HG02840 (cell line): ENCODE measurements around the gene PLA2G1B.

Experiments used
- ATAC-seq: cut with Tn5 transposase; IDR thresholded peaks from one replicate; pipeline ENCODE4 v1.9.1; 2021; ENCODE audit warnings: mild to moderate bottlenecking, moderate library complexity, moderate number of reproducible peaks; ENCODE audit not compliant: unreplicated experiment, low FRiP score

PLA2G1B gene

DNA sequence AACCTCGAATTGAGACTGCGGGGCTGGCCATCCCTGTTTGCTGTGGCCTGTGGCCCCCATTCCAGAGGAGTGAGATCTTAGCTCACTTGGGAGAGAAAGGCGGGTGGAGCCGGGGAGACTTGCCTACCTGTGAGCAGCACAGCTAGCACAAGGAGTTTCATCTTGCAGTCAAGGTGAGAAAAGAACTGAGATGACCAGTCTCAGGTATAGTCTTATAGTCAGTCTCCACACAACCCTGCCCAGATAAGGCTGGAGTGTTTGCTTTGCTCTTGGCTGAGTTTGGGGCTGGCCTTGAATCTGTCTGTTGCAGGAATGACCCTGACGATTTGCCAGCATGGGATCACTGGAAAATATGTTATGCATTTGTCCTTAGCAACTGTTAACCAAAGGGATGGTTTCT lies at the start of gene PLA2G1B:
Gene PLA2G1B, minus strand, starts transcription at position 187 of the 400 bp plus-strand sequence. Its CDS starts 26 bp downstream, at position 161.
- ATAC-seq: no peak

DNA sequence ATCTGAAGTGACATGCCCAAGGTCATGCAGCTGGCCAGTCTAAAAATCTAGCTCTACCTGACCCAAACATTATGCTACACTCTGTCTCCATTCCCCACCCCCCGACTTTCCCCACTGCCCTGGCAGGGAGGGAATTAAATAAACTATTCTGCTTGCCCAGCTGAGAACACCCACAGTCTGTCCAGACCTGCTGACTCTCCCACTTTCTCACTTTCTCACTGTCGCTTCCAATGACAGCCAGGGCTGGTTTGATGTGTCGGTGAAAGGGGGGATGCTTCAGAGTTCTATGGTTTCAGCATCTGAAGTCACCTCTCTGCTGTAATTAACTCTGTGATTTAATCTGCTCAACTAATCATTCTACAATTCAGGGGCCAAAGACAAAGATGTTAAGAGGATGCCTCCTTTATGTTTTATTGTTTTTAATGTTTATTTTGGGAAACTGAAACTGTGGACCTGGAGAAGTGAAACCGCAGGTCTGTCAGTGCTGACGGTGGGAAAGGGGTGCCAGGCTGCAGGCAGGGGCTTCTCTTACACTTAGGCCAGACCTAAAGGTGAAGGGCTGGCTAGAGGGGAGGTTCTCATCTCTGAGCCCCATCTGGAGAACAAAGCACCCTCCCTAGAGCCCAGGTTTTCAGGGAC lies 49.5 kb upstream of the PLA2G1B start:
- no peak for ATAC-seq

GRCh38 chr12:120376416-120376815 lies 48.8 kb upstream of the PLA2G1B start:
- ATAC-seq: no peak

- no peak for ATAC-seq
Measured at GRCh38 chr12:120376009-120376408, 48.4 kb upstream of the PLA2G1B start.

DNA sequence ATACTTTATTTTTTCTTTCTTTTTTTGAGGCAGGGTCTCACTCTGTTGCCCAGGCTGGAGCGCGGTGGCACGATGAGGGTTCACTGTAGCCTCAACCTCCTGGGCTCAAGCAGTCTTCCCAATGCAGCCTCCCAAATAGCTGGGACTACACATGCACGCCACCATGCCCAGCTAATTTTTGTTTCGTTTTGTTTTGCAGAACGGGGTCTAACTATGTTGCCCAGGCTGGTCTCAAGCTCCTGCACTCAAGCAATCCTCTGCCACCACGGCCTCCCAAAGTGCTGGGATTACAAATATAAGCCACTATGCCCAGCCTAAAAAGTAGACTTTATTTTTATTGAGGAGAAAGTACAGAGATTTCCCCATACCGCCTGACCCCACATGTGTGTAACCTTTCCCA lies 46.1 kb upstream of the PLA2G1B start:
- no peak for ATAC-seq

DNA sequence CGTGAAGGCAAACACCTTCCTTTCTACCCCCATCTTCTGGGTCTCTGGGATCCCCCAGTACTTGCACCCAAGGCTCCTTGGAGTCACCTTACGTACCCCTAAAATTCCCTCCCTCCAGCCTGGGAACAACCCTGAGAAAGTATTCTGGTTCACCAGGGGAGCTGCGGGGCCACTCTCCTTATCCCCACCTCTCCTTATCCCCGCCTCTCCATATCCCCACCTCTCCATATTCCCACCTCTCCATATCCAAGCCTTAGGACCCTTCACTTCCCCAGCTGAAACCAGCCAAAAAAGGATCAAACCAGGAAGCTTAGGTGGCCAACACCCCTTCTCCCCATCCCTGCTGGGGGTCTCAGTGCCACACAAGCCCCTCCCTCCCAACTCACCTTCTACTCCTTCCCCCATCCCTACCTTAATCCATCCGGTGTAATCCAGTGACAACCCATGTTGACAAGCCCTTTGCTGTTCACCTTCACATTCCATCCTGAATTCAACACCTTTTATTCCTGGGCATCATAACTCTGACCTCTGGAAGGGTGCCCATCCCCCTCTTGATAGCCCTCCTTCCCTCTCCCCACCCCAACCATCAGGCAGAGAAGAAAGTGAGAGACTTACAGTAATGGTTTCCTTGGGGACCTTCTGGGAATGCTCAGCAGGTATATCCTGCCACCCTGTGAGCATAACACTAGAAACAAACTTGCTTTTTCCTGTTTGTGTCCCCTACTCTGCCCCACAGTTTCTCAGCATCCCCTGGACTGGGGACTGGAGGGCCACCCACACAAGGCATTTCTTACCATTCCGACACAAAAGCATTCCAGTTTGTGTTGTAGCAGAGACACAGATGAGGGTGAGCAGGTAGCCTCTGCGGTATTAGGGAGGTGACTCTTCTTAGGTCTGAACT lies 43.0 kb upstream of the PLA2G1B start:
- no peak for ATAC-seq

- ATAC-seq: no peak
Measured at GRCh38 chr12:120369603-120370342, 42.2 kb upstream of the PLA2G1B start.

- ATAC-seq: no peak
Measured at GRCh38 chr12:120368789-120369602, 41.4 kb upstream of the PLA2G1B start, which contains the start of gene MSI1. TSS of gene MSI1 (minus strand) at chr12:120369164. CDS start at chr12:120369091, 73 bp downstream.

DNA sequence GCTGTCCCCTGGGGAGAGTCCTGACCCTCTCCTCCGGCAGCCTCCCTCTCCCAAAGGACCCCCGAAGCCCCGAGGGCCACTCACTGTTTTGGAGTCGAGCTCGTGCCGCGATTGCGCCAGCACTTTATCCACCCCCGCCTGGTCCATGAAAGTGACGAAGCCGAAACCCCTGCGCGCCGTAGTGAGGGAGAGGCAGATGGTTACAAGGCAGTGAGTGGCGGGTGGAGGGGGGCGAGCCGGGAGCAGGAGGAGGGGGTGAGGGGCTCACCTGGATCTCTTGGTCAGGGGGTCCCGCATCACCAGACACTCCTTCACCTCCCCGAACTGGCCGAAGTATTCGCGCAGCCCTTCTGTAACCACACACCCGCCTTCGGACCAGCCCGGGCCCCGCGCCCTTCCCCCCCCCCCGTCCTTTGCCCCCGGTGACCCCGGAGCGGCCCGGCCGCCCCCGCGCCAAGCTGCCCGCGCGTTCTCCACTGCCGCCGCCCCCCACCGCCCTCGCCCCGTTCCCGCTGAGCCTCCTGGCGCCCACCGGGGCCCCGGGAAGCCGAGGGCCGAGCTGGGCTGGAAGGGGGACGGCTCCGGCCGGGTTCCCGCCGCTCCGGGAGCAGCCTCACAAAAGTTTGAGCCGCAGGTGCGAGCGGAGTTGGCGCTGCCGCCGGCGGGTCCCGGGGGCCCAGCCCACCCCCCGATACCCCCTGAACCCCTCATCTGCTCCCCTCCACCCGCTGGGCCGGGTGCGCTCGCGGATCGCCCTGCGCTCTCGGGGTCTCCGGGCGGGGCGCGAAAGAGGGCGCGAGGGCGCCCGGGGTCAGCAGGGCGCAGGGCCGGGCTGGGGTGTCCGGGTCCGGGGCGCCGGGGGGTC lies 40.6 kb upstream of the PLA2G1B start:
- no peak for ATAC-seq

GRCh38 chr12:120367233-120367923 lies 39.8 kb upstream of the PLA2G1B start:
- no peak for ATAC-seq

DNA sequence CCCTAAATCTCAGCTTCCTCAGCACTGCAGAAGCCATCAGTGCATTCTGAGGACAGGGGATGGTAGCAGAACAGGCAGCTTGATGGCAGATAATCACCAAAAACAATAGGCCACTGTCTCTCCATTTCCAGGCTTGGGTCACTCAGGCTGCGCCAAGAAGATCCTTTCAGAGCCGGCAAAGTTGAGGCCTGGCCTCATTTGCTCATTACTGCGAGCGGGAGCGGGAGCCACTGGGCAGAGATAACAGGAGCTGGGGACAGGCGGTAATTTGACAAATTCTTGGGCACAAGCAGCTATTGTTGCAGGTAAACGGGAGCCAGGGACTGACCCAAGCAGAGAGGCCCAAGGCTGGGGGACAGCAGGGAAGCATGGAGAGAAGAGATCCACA lies 39.3 kb upstream of the PLA2G1B start:
- no peak for ATAC-seq

GRCh38 chr12:120366341-120366705 lies 38.7 kb upstream of the PLA2G1B start:
- no peak for ATAC-seq

GRCh38 chr12:120365675-120366340 lies 38.2 kb upstream of the PLA2G1B start:
- ATAC-seq: no peak

- ATAC-seq: no peak
Measured at GRCh38 chr12:120364487-120364886, 36.9 kb upstream of the PLA2G1B start.

DNA sequence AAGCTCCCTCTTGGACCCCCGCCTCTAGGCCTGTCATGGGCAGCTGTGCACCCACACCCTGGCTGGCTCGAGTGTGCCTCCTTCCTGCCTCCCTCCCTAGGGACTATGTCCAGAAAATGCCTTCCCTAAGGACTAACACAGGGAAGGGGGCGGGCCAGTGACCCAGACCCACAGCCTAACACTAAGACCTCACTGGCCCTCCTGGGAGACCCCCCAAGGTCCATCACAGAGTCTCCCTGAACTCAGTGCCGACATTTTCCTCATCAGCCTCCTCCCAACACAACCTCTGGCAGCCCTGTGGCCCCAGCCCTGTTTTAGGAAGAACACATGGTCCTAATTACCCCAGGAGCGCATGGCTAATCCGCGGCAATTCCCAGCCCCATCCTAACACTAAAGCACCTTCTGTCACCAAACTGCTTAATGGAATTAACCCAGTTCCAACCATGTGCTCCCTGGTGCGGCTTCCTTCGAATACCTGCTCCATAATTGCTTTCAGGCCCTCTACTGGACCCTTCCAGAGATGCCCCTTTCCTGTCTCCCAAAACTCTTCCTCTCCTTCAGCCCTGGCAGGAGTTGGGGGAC lies 35.8 kb upstream of the PLA2G1B start:
- ATAC-seq: no peak

- no peak for ATAC-seq
Measured at GRCh38 chr12:120362516-120363273, 35.1 kb upstream of the PLA2G1B start.
